ENCODE data around the gene GNAL.

DNA sequence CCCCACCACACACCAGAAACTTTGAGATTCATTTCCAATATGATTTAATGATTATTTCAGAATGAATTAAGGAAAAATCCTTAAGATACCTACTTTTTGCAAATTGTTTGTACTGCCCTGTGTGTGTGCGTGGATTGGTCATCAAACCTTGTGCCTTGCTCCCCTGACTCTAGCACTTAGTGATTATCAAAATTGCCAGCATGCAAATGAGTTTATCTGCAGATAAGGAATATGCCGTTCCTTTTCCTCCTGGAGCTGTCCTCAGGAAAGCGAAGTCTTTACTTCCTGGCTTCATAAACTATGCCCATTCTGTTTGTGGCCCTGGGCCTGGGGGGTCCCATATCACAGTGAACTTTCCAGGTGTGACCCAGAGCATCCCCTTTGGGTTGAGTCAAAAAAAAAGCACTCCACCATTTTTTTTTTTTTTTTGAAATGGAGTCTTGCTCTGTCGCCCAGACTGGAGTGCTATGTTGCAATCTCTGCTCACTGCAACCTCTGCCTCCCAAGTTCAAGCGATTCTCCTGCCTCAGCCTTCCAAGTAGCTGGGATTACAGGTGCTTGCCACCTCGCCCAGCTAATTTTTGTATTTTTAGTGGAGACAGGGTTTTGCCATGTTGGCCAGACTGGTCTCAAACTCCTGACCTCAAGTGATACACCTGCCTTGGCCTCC lies 173.5 kb downstream of the GNAL start:
- TF ChIP-seq, protein P1, sequence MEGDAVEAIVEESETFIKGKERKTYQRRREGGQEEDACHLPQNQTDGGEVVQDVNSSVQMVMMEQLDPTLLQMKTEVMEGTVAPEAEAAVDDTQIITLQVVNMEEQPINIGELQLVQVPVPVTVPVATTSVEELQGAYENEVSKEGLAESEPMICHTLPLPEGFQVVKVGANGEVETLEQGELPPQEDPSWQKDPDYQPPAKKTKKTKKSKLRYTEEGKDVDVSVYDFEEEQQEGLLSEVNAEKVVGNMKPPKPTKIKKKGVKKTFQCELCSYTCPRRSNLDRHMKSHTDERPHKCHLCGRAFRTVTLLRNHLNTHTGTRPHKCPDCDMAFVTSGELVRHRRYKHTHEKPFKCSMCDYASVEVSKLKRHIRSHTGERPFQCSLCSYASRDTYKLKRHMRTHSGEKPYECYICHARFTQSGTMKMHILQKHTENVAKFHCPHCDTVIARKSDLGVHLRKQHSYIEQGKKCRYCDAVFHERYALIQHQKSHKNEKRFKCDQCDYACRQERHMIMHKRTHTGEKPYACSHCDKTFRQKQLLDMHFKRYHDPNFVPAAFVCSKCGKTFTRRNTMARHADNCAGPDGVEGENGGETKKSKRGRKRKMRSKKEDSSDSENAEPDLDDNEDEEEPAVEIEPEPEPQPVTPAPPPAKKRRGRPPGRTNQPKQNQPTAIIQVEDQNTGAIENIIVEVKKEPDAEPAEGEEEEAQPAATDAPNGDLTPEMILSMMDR (IDR thresholded peaks at IDR 0.05): no peak
- peak in 1 of 3 donors; percentile 77 for TF ChIP-seq POLR2AphosphoS5 (IDR thresholded peaks at IDR 0.05)
- TF ChIP-seq POLR2A (IDR thresholded peaks at IDR 0.05): no peak
